Measurements from ENCODE around the gene TMEM165.

TMEM165 gene

DNA sequence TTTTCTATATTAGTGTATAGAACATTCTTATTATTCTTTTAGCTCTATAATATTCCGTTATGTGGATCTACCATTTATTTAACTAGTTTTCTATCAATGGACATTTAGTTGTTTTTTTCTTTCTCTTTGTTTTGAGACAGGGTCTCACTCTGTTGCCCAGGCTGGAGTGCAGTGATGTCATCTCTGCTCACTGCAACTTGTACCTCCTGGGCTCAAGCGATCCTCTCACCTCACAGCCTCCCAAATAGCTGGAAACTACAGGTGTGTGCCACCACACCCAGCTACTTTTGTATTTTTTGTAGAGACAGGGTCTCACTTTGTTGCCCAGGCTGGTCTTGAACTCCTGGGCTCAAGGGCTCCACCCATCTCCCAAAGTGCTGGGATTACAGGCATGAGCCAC is 10.8 kb downstream of the TMEM165 start:
- no peak for DNase-seq (ENCODE audit: low read depth)

DNA sequence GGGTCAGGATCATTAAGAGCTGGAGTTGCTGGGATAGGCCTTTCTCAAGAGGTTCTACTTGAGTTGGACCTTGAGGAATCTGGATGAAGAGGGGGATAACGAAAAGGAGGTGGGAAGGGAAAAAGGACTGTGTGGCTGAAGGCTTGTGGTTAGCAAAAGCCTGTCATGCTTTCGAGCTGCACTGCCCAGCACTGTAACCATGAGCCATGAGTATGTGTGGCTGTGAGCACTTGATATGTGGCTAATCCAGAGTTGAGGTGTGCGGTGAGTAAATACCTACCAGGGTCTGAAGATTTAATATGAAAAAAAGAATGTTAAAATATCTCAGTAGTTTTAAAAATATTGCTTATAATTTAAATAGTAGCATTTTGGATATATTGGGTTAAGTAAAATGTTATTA is 11.4 kb downstream of the TMEM165 start:
- DNase-seq (ENCODE audit: low read depth) = no peak

DNA sequence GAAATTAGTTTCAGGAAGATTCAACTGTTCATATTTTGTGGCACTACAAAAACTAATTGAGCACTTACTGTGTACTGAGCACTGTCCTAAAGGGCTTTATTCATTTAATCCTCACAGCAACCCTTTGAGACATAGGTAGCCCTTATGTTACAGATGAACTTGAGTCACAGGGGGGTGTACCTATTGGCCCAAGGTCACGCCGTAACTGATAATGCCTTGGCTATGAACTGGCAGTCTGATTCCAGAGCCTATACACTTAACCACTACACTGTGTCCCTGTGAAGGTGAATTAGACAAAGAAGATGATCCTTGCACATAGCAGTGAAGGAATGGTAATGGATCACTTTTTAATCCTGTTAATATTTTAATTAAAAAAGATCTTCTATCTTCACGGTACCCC is 12.0 kb downstream of the TMEM165 start:
- DNase-seq (ENCODE audit: low read depth) = no peak

DNA sequence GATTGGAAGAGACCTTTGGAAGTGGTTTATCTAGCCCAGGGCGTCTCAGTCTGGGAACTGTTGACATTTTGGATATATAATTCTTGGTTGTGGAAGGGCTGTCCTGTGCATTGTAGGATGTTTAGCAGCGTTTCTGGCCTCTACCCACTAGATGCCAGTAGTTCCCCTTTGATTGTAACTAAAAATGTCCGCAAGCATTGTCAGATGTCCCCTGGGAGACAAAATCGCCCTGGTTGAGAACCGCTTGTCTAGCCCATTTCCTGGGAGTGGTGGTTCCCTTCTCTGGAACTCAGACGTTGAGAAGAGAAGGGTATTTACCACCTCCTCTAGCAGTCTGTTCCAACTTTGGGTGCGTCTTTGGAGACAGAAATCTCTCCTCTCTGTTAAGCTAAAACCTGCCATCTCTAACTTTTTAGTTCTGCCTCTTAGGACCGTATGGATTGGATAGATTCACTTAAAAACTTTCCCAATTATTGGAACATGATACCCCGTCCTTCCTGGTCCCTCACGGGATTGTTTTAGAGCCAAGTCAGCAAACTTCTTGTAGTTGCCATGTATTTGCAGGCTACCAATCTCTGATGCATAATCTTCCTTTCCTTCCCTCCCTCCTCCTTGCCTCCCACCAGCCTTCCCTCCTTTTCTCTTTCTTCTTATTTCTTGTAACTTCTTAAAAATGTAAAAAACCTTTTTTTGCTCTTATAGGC is 13.9 kb downstream of the TMEM165 start:
- no peak for DNase-seq (ENCODE audit: low read depth)

DNA sequence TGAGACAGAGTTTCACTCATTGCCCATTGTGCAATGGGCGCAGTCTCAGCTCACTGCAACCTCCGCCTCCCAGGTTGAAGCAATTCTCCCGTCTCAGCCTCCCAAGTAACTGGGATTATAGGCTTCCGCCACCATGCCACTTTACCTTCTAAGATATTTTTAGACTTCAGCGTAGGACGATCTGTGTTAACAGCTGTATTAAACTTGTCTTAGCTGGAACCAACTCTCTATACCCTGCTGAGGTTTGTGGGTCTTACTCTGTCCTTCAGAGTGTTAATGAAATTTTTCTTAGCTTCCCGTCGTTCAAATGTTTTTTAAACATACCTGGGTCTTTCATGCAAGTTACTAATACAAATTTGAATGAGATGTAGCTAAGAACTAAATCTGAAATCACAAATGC is 14.7 kb downstream of the TMEM165 start:
- DNase-seq (ENCODE audit: low read depth) = no peak

DNA sequence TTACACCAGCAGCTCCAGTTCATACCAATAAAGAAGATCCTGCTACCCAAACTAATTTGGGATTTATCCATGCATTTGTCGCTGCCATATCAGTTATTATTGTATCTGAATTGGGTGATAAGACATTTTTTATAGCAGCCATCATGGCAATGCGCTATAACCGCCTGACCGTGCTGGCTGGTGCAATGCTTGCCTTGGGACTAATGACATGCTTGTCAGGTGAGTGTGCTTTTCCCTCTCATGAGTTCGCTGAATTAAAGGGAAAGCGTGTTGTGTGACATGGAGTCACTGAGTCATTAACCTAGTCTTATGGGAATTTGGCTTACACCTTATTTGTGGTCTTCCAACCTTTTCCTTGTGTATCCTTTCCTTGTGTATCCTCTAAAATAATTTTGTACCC is 15.9 kb downstream of the TMEM165 start:
- no peak for DNase-seq (ENCODE audit: low read depth)

DNA sequence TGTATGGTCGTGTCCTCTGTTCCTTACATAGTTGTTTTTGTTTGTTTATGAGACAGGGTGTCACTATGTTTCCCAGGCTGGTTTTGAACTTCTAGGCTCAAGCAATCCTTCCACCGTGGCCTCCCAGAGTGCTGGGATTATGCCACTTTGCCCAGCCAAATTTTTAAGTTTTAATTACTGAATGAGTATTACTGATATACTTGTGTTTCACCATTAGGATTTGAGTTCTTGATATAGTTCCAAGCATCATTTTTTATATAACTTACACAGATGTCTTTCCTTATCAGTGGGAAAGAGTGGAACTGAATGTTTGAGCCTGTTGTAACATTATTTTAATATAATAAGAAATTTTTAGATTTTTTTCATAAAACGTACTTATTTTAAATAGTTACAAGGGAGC is 20.4 kb downstream of the TMEM165 start:
- no peak for DNase-seq (ENCODE audit: low read depth)

DNA sequence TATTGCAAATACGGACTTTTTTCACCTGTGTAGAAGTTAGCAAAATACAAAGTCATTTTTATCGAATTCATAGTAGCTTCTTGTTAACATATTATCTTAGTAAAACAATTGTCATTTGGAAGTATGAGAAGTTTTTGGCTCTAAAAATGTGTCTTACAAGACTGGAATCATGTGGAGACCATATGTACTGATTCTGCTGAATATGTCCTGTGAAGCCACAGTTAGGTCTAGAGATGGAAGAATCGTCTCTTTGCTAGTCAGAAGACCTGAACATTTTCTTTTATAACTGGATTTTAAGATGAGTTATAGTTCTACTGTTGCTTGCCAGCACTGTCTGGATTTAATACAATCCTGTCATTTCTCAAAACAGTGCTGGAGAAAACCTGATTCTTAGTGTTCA is 29.0 kb downstream of the TMEM165 start:
- DNase-seq (ENCODE audit: low read depth) = no peak

DNA sequence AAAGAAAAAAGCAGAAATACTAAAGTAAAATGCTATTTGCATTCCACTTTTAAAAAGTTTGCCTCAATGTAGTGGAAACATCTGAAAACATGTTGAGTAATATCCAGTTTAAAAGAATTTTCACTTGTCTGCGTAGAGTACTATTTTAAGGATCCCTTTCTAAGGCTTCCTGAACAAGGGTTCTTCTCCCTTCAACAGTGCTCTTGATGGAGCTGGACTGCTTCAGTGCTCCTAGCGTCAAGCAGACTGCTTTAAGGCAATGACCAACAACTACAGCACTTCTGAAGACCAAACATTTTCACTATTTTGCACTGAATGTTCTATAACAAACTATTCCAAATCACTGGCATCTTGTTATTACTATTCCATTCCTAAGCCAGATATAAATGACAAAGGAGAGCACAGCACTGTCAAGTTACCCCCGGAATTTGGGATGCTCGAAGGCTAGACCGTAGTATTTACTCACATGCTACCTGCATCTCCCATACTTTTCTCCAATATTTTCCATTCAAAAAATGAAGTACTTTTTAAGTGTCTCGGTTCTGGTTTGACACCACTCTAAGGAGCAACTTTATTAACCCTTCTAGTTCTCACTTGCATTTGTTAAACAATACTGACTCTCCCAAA is 36.1 kb downstream of the TMEM165 start:
- DNase-seq (ENCODE audit: low read depth) = no peak

DNA sequence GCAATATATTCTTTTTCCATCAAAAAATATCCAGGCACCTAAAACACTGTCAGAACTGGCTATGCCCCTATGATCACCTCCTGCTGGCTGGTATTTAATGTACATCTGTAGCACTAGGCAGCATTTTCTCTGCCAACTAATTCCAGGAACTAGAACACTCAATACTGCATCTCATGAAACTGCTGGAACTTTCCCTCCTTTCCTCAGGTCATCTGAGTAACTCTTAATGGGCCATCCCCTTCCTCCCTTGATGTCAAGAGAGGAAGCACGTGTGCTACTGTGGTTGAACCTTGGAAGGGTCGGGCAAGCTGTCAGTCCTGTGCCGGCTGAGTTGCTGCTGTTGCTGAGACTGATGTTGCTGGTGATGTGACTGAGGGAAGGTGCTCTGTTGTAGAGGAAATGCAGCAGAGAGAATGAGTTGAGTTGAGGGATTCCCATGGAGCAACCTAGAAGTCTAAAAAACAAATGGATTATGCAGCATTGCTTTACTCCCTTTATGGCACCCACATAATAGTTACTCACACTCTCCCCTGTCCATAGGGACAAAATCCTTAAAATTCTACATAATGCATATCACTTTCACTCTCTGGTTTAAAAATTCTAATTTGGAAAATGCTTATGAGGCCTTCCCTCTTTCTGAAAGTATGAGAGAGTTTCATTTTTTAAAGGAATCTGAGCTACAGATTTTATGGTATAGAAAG is 39.5 kb downstream of the TMEM165 start:
- DNase-seq (ENCODE audit: low read depth) = no peak

DNA sequence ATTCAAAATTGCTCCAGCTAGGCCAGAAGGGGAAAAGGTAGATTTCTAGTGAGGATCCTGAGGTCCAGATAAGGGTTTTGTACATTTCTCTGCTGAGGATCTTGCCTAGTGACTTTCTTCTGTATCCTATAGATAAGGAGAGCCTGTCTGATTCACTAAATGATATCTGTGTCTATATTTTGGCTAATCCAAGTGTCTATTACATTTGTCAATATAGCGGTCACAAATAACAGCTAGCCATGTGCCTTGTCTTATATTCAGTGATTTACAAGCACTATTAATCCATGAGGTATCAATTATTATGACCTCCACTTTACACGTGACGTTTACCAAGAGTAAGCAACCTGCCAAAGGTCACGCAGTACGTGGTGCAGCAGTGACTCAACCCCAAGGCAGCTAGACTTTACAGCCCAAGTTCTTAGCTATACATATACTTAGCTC is 41.6 kb downstream of the TMEM165 start:
- DNase-seq (ENCODE audit: low read depth) = no peak

DNA sequence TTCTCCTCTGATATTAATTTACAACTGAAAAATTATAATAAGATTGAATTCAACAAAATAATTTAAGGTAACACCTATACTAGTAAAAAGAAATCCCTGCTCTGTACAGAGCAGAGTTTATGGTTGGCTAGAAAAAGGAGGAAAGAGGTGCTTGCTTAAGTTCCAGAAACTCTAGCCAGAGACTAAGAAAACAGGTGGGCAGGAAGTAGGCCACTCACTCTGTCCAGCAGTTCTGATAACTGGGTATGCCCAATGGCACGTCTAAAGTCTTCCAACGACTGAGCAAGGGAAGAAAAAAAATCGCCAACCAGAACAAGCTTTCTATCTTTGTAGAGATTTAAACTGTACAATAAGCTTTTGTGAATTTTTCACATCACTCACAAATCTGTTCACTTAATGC is 42.1 kb downstream of the TMEM165 start:
- DNase-seq (ENCODE audit: low read depth) = no peak

DNA sequence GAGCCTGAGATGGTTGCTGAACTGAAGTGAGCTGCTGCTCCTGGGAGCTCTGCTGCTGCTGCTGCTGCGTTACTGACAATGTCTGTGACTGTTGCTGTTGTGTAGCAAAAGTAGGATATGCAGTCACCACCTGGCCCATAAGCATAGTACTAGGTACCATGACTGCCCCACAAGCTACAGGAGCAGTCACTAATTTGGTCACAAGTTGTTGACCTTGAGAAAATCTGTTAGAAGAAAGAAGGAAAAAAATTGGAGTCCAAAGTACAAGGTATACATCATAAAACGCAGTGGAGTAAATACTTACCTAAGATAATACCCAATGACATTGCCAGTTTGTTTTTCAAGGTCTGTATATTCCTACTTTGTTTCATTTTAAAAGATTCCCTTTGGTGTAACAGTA is 42.6 kb downstream of the TMEM165 start:
- no peak for DNase-seq (ENCODE audit: low read depth)

DNA sequence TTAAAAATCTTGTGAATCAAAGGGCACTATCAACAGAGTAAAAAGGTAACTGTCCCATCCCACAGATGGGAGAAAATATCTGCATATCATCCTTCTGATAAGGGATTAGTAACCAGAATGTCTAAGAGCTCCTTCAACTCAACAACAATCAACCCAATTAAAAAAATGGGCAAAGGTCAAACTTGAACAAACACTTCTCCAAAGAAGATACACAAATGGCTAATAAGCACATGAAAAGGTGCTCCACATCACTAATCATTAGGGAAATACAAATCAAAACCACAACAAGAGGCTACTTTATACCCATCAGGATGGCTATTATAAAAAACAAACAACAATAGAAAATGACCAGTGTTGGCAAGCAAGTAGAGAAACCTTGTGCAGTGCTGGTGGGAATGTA is 43.3 kb downstream of the TMEM165 start:
- DNase-seq (ENCODE audit: low read depth) = no peak

DNA sequence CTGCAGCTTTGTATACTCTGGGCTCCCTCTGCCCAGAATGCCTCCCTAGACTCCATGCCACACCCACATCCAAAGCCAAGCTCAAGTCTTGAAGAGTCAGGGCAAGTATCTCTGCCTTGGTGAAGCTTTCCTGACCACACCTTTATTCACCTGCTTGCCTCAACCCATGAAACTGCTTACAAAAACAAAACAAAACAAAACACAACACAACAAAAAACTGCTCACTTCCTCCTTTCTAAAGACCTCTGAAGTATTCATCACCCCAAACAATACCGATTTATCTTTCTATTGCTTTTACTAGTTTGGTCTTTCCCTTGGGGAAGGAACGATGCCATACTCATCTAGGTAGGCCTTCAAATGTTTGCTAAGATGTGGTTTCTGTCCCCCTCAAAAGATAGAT is 45.0 kb downstream of the TMEM165 start:
- no peak for DNase-seq (ENCODE audit: low read depth)

DNA sequence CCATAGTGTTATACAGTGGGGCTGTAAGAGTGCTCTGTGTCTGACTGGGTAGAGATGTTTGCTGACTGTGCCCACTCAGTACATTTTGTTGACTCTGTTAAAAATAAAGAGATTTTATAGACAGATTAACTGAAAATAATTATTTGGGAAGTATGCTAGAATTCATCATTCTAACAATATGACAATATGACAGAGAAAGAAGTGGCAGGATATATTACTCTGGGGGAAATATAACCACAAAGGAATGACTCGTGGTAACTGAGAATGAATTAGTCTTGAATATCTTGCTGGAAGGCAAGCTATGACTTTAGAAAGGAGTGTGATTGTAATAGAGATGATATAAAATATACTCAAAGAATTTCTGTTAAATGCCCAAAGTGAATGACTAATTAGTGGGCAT is 46.8 kb downstream of the TMEM165 start:
- DNase-seq (ENCODE audit: low read depth) = no peak

DNA sequence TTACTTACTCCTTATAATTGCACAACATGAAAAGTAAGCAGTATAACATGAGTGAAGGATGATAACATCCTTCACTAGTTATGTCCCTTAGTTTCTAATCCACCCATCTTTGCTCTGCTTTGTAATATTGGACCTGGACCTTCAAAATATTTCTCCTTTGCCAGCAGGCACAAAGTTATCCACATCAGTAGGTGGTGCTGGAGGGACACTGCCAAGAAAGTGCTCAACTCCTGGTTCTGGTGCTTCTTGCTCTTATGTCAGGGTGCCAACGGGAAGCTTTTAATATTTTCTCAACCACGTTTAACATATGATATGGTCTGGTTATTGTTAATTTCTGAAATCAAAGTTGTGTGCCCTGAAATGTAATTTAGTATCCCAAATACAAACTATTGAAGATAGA is 49.1 kb downstream of the TMEM165 start:
- no peak for DNase-seq (ENCODE audit: low read depth)

DNA sequence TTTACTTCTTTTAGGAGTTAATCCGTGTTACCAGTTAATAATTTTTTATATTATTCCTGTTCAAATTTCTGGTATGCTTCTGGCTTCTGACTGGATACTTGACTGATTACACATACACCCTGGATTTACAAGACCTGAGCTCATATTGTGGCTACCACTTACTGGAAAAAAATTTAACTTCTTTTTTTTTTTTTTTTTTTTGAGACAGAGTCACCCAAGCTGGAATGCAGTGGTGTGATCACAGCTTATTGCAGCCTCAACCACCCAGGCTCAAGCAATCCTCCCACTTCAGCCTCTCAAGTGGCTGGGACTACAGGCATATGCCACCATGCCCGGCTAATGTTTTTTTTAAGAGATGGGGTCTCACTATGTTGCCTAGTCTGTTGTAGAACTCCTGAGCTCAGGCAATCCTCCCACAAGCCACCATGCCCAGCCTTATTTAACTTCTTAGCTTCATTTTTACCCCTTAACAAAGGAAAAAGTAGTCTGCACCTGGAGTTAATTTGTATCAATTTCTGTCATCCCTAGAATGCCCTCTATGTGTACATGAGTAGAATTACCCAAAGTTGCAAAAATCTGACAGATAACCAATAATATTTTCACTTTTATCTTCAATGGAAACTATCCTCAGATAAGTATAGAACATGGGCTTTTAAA is 50.3 kb downstream of the TMEM165 start:
- DNase-seq (ENCODE audit: low read depth) = no peak

DNA sequence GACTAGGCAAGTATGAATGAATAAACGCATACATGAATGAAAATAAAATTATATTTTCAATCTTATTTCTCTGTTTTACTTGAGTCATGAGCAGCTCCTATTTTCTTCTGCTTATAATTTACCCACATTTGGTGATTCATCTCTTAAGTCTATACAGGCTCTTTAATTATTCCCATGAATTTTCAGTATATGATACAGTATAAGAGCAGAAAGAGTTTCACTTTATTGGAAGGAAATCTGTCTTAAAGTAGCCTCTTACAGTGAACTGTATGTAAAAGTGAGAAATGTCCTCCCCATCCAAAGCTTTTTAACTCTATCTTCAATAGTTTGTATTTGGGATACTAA is 50.8 kb downstream of the TMEM165 start:
- no peak for DNase-seq (ENCODE audit: low read depth)

DNA sequence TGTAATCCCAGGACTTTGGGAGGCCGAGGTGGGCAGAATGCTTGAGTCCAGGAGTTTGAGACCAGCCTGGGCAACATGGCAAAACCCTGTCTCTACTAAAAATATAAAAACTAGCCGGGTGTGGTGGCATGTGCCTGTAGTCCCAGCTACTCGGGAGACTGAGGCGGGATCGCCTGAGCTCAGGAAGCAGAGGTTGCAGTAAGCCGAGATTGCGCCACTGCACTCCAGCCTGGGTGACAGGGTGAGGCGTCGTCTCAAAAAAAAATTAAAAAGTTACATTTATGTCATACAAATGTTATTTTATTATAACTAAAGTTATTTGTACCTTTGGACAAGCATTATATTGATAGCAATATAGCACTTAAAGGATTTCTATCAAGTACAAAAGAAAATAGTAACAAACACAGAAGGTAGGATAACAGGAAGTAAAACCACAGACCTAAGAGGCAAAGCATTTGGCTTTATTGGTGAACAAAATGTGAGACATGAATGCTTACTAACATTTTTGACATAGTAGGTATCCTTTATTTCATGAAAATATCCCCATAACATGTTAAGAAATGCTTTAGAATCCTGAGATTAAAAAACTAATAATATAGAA is 51.5 kb downstream of the TMEM165 start:
- no peak for DNase-seq (ENCODE audit: low read depth)

DNA sequence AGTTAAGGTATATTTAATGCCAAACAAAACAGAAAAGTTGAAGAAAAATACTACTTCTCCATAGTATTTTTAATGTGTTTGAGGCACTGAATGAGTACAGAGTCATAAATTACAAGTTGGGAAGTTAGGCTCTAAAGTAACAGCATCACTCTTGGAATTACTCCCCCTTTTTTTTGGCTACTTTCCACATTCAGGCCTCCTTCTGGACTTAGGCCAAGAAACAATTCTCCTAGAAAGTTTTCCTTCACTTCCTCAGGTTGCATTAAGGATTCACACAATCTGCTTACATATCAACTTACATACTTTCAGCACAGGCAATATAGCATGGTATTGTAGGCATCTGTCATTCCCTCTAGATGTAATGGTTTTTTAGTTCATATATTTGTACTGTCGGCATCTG is 52.1 kb downstream of the TMEM165 start:
- no peak for DNase-seq (ENCODE audit: low read depth)

DNA sequence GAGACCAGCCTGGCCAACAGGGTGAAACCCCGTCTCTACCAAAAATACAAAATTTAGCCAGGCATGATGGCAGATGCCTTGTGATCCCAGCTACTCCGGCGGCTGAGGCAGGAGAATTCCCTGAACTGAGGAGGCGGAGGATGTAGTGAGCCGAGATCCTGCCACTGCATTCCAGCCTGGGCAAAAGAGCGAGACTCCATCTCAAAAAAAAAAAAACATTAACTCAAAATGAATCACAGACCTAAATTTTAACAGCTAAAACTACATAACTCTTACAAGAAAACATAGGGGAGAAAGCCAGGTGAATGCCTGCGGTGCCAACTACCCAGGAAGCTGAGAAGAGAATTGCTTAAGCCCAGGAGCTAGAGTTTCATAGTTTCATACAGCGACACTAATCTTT is 54.8 kb downstream of the TMEM165 start:
- DNase-seq (ENCODE audit: low read depth) = no peak

DNA sequence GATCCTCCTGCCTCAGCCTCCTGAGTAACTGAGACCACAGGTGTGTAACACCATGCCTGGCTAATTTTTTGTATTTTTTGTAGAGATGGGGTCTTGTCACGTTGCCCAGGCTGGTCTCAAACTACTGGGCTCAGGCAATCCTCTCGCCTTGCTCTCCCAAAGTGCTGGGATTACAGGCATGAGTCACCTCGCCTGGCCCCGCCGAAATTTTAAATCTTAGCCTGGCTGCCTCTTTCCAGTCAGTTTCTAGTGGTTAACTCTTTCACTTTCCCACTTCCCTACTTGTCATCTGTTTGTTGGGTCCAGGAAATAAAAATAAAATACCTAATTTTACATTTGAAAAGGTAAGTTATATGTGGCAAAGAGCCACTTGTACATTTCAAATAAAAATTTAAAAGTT is 62.4 kb downstream of the TMEM165 start:
- no peak for DNase-seq (ENCODE audit: low read depth)
